ENCODE results near the gene DIPK1B.

GRCh38 chr9:136762915-136763648 lies 50.7 kb downstream of the DIPK1B start:
- TF ChIP-seq, protein P1, sequence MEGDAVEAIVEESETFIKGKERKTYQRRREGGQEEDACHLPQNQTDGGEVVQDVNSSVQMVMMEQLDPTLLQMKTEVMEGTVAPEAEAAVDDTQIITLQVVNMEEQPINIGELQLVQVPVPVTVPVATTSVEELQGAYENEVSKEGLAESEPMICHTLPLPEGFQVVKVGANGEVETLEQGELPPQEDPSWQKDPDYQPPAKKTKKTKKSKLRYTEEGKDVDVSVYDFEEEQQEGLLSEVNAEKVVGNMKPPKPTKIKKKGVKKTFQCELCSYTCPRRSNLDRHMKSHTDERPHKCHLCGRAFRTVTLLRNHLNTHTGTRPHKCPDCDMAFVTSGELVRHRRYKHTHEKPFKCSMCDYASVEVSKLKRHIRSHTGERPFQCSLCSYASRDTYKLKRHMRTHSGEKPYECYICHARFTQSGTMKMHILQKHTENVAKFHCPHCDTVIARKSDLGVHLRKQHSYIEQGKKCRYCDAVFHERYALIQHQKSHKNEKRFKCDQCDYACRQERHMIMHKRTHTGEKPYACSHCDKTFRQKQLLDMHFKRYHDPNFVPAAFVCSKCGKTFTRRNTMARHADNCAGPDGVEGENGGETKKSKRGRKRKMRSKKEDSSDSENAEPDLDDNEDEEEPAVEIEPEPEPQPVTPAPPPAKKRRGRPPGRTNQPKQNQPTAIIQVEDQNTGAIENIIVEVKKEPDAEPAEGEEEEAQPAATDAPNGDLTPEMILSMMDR (IDR thresholded peaks at IDR 0.05; ENCODE audit: extremely low read depth in 1 of 2, insufficient read depth in 1 of 2, low read depth in 1 of 2, low read length in 2 of 2): no peak
- TF ChIP-seq POLR2A (IDR thresholded peaks at IDR 0.05; ENCODE audit: low read depth, low read length) (no peak), POLR2AphosphoS5 (IDR thresholded peaks at IDR 0.05; ENCODE audit: insufficient read depth, low read depth, low read length) (no peak), JUN (IDR thresholded peaks at IDR 0.05; ENCODE audit: borderline replicate concordance, insufficient read depth, insufficient read length, low read depth) (no peak), GATA2 (IDR thresholded peaks at IDR 0.05; ENCODE audit: insufficient read depth, insufficient read length, low read depth, low read length) (no peak)
- TF ChIP-seq, protein P2, sequence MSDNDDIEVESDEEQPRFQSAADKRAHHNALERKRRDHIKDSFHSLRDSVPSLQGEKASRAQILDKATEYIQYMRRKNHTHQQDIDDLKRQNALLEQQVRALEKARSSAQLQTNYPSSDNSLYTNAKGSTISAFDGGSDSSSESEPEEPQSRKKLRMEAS (IDR thresholded peaks at IDR 0.05; ENCODE audit: insufficient read depth, insufficient read length): no peak
